Sigmoid colon (tissue), 4 donors: ENCODE measurements around the gene OR5H15.

ENCODE experiments used
- POLR2A ChIP-seq, 2 donors: fragments of 450-650 bp; IDR thresholded peaks; one replicate each; pipeline ENCODE4 v1.6.1; 2016; ENCODE audit warnings: antibody characterized with exemption in 2 of 2, mild to moderate bottlenecking in 2 of 2, moderate library complexity in 2 of 2
- POLR2AphosphoS5 ChIP-seq, 4 donors: sonication (generic); formaldehyde crosslinking; IDR thresholded peaks; one replicate each; pipeline ENCODE4 v1.6.1; 2017; ENCODE audit warnings: antibody characterized with exemption in 4 of 4
- TF ChIP-seq, protein P1 (sequence below), 4 experiments: fragments of 450-650 bp in 3 of 4; fragments of 200-600 bp in 1 of 4; IDR thresholded peaks; one replicate each; pipeline ENCODE4 v1.5.1; 2016 to 2019; ENCODE audit warnings: antibody characterized with exemption in 4 of 4, mild to moderate bottlenecking in 3 of 4, moderate library complexity in 2 of 4

DNA sequence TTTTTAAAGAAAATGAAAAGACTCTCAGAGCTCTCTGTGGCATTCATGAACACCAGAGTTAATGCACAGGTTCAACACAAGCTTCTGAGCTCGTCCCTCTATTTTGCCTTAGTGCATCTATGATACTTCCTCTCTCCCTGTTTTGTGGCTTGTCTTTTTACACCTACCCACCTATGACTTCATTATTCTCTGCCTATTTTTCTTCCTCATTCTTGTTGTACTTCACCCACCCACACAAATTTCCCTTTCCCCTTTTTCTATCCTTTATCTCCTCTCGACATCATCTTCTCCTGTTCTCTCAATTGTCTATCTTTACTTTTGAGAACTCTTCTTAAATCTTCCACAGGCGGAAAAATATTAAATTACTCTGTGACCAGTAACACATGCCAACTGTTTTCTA, 48.6 kb downstream of the OR5H15 start:
- TF ChIP-seq POLR2AphosphoS5 (IDR thresholded peaks at IDR 0.05) (no peak), POLR2A (IDR thresholded peaks at IDR 0.05) (no peak)
- TF ChIP-seq, protein P1, sequence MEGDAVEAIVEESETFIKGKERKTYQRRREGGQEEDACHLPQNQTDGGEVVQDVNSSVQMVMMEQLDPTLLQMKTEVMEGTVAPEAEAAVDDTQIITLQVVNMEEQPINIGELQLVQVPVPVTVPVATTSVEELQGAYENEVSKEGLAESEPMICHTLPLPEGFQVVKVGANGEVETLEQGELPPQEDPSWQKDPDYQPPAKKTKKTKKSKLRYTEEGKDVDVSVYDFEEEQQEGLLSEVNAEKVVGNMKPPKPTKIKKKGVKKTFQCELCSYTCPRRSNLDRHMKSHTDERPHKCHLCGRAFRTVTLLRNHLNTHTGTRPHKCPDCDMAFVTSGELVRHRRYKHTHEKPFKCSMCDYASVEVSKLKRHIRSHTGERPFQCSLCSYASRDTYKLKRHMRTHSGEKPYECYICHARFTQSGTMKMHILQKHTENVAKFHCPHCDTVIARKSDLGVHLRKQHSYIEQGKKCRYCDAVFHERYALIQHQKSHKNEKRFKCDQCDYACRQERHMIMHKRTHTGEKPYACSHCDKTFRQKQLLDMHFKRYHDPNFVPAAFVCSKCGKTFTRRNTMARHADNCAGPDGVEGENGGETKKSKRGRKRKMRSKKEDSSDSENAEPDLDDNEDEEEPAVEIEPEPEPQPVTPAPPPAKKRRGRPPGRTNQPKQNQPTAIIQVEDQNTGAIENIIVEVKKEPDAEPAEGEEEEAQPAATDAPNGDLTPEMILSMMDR (IDR thresholded peaks at IDR 0.05): no peak
